GM19239 (cell line): Measurements from ENCODE around the gene SEMA3D.

Source experiments
- DNase-seq: peaks from one replicate; pipeline ENCODE4 v3.0.0; 2011; ENCODE audit warnings: low spot score; ENCODE audit not compliant: insufficient read length
- FAIRE-seq: peaks from 2 replicates; lab custom pipeline; 2011; peaks lifted over from hg19 to GRCh38; lab: Jason Lieb, UNC

SEMA3D gene

DNA sequence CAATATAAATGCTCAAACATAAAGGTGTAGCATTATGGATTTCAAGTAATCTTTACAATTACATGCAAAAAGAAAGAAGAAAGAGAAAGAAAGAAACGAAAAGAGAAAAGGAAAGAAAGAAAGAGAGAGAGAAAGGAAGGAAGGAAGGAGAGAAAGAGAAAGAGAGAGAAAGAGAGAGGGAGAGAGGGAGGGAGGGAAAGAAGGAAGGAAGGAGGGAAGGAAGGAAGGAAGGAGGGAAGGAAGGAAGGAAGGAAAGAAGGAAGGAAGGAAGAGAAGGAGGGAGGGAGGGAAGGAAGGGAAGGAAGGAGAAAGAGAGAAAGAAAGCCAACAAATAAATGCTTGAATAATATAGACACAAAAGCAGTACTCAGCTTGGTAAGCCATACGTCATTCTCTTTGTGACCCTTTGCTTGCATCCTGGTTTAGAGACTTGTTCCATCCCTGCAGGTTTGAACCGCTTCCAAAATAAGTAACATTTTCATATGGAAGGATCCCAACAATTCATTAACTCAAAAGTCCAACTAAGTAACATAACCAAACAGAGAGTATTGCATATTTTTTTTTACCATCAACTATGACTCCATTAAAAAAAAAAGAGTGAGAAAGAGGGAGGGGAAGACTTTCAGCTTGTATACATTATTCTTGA, 95.8 kb downstream of the SEMA3D start:
- FAIRE-seq, result no peak
- no peak for DNase-seq

DNA sequence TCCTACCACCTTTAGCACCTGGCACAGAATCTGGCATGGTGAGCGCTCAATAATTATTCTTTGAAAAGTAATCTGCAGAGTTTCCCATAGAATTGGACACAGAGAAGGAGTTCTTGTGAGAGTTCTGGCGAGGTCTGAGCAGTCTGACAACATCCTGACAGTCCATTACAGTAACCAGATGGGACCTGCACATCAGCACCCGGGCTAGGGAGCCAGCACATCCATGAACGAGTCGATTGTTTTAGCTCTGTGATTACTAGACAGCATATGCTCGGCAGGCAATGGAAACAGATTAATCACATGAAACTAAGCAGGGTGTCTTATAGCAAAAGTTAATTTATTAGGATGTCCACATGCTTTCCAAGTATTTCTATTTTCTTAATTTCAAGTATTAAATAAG, 96.7 kb downstream of the SEMA3D start:
- no peak for FAIRE-seq
- no peak for DNase-seq

DNA sequence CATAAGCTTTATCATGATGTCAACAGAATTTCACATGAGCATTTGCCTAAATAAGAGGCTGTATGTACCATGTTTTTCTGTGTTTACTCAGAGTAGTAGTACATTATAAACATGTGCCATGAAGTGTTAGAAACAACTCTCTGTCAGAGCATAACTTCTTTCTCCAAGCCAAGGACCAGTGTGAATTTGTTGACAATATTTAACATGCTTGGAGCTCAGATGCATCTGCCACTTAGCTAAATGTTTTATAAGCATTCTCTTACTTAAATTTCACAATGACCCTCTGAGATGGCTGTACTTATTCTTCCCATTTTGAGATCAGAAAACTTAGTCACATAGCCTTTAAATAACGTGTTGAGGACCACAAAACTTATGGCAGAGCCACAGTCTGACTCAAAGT, 105.0 kb downstream of the SEMA3D start:
- FAIRE-seq, result no peak
- no peak for DNase-seq

DNA sequence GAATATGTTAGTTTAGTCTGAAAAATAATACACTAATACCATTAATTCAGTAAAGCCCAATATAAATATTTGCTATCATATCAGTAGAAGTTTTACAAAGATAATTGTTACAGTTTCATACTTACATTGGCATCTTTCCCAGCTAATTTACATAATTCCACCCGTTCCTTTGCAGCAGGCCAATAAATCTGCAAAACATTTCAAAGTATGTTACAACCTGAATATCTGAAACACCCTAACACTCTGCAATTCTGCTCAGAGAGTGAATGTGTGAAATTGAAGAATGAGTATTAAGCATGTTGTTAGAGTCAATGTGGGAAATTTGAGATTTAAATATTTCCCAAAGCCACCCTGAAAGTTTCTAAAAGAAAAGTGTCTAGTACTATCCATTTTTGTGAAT, 105.5 kb downstream of the SEMA3D start:
- no peak for DNase-seq
- no peak for FAIRE-seq

DNA sequence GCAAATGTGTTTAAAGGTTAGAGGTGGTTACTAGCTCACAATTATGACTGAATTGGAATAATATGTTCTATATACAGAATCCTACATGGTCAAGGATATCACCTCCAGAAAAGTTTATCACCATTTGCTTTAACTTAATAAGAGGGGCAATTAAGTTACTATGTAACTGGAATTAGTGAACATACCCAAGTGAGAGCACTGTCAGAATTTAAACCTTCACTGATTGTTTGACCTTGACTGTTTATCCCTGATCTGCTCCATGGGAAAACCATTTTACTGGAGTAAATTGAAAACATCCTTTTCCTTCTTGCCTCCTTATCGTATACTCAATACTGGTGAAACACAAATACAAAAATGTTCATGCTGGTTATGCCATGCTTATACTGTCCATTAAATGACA, 107.4 kb downstream of the SEMA3D start:
- FAIRE-seq (no peak), DNase-seq (no peak)

DNA sequence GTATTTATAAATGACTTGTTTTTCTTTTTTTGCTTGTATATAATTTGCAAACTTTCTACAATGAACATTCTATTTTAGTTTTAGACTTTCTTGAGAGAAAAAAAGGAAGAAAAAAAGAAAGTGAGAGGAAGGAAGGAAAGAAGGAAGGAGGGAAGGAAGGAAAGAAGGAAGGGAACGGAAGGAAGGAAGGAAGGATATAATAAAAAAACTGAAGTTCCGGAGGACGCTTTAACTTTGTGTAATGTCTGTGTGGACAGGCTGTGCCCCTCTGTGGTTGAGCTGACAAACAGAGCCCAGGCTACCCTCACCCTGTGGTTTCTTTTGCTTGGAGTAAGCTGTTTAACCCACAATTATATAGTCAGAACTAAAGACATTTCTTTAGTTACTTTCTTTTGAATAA, 108.7 kb downstream of the SEMA3D start:
- no peak for DNase-seq
- FAIRE-seq, result no peak

DNA sequence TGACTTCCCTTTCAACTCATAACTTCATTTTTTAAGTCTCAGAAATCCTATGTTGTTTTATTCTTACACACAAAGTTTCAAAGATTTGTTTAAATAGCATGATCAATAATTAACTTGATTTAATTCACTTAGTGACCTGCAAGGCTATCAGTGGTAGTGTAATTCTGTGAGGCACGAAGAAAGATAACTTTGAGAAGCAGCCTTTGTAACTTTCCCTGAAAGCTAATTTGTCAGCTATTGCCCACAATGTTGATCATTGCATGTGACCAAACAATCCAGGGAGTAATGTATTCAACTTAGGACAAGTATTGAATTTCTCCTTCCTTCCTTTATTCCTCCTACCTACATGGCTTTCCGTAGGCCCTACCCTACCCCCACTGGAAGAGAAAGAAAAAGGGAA, 111.0 kb downstream of the SEMA3D start:
- FAIRE-seq (no peak), DNase-seq (no peak)

DNA sequence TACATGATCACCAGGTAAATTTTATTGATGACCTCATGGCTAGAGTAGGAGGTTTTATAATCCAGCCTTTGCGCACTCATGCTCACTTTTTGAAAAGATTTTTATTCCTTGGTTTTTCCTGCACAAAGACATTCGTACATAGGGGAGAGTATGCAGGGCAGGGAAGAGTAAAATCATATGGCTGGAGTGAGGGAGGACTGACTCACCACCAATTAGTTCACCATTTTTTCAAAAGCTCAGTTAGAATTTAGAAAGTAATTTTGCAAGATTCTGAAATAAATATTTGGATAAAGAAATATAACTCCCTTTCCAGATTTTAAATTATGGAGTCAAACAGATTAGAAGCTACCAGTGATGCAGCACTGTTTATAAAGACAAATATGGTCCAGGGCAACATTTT, 111.9 kb downstream of the SEMA3D start:
- FAIRE-seq, result no peak
- no peak for DNase-seq

DNA sequence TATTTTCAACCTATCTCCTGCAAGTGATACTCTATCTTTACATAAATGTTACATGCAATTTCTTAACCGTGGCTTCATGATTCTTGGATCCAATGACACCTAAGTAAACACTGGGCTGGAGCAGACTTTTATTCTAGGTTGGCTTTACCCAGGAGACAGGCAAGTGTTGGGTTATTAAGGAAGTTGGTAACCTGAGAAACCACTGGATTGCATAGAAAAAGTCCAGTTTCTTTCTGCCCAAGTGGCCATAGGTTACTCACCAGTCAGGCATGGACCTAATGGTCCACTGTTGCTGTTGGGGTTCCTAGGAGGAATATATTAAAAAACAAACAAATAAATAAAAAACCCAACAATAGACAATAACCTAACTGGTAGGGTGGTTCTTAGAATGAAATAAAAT, 112.8 kb downstream of the SEMA3D start:
- DNase-seq, result no peak
- no peak for FAIRE-seq

DNA sequence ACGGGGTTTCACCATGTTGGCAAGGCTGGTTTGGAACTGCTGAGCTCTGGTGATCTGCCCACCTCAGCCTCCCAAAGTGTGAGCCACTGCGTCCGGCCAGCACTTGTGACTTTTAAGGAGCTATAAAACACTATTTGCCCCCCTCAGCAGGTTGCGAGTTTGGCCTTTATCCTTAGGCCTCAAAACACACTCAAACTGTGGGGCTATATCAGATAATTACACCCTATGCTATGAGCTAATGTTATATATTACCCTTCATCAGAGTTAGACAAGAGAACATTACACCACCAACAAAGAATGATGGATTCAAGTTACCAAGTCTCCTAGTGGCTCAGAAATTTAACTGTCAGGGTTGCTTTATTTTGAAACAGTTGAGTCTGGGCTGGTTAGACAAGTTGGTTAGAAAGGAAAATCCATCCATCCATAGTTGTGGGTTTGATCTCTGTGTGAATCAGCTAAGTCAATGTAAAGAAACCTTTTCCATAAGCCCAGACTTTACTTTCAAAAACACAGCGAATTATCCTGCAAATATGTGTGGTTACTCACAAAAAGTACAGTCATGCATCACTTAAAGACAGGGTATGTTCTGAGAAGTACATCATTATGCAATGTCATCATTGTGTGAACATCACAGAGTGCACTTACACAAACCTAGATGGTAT, 115.8 kb downstream of the SEMA3D start:
- no peak for DNase-seq

DNA sequence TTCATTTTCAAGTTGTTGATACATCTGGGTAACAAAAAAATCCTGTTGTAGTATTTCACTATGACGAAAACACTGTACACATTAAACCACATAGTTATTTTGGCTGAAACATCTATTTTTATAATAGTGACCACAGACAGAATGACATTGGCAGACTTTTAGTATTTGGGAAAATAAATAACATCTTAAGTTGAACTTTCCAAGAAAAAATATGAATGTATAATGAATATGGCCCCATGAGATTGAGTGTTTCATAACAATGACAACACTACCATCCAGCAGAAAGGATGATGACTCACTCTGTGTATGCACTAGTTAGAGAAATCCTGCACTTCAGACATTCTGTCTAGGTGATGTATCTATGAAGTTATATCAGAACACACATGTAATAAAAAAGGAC, 118.1 kb downstream of the SEMA3D start:
- DNase-seq (no peak), FAIRE-seq (no peak)

More for the DNA sequence above, 115.8 kb downstream of the SEMA3D start:
- FAIRE-seq, result no peak

DNA sequence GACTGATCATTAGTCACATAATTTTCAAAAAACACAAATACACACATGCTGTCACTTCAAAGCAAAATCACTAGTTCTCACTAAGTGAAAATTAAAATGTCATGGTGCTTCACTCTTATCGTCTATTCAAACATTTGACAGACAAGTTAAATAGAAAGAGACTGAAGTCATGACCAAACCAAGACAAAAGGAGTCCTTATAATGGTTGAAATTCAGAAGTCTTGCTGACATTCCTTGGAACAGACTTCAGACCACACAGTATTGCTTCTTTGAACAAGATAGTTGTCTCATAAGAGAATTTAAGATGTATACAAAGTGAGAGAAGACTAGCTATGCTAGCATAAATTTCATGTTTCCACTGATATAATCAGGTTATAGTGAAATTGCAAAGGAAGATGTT, 119.5 kb downstream of the SEMA3D start:
- no peak for FAIRE-seq
- no peak for DNase-seq

DNA sequence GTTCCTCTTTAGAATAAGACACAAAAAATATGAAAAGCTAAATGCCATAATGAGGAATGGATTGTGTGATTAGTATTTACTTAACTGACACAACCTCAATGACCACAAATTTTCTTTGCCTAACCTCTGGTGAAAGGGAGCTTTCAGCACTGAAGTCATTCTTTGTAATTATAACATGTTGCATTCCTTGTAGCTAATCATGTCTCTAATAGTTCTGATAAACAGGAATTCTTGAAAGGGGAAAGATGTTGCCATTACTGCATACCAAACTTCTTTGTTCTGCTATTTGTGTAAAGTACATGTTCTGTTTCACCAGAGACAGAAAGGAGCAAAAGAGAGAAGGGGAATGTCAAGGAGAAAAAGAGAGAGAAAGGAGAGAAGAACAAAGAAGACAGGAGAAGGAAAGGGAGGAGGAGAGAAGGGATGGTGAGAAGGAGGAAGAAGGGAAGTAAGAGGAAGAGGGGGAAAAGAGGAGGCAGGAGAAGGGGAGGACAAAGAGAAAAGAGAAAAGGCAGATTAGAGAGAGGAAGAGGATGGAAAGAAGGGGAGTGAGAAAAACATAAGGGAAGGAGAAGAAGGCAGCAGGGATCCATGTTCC, 120.9 kb downstream of the SEMA3D start:
- FAIRE-seq, result no peak
- DNase-seq, result no peak

DNA sequence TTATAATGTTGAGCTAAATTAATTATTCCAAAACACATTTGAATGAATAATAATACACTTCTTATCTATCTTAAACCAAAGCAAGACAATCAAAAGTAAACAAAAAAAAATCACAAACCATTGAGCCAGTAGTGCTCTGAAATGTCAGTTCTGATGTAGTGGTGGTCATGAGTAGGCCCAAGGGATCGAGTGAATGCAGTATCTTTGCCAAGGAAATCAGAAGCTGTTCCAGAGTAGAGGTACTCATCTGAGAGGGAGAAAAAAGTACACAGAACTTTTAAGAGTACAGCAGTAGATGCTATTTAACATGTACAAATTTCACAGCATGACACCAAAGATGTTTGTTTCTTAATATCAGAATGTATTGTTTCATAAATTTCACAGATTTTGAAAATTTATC, 121.5 kb downstream of the SEMA3D start:
- FAIRE-seq, result no peak

DNA sequence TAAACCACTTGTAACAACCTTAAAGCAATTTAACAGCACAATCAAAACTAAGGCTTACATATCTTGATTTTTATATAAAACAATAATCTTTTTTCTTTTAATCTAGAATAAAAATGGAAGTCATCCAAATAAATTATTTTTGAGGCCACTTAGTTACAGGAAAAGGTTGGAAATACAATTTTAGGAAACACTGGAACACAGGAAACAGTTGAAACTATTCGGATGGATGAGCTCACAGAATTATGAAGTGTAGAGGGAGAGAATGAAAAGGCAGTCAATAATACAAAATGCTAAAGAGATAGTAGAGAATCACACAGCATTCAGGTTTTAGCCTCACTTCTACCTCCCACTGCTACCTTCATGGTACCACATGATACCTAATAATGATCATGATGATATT, 124.2 kb downstream of the SEMA3D start:
- DNase-seq (no peak), FAIRE-seq (no peak)

More for the DNA sequence above, 121.5 kb downstream of the SEMA3D start:
- no peak for DNase-seq

DNA sequence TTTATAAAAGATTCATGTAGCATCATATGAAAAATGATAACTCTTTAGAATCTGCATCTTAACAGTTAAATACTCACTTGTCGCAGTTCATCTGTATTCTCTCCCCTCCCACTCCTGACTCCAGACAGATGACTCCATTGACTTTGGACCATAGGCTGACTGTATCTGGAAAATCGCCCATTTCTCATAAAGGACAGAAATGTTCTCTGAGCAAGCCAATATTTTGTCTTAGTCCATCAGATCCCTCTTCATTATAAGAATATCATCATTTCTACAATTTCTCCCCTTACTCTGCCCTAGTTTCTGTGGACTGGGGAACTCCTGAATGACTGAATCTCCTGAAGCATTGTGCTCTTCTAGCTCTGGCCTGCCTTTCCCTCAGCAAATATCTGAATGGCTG, 125.4 kb downstream of the SEMA3D start:
- FAIRE-seq (no peak), DNase-seq (no peak)

DNA sequence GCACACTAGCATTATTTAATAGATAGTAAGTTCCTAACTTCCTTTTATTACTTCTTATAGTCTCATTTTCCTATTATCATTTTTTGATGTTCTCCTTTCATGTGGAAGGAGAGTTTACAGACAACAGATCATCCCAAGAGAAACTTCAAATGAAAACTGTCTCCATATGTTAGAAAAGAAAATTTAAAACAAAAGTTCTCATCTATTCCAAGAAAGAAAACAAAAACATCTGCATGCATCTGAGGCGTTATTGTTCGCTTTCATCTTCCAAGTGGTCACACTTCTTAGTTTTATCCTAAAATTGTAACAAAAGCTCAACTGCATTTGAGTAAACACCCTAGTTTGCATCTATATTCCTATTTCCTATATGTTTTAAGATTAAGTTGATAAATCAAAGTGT, 126.2 kb downstream of the SEMA3D start:
- FAIRE-seq, result no peak
- DNase-seq, result no peak

DNA sequence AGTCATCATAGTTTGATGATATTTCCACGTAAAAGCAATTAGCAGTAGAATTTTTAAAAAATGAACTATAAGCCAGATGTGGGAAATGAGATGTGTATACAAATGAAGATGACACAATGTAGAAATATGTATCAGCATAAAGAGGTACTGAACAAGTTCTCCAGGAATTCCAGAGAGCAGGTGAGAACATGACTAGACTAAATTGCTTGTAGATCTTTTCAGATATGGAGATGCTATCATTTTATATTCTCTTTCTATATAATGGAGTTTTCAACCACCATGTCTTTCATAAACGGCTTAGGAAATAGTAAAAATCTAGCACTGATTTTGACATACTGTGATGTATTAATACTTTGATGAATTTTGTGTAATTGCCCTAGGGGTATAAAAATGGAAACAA, 130.9 kb downstream of the SEMA3D start:
- DNase-seq, result no peak
- FAIRE-seq, result no peak

DNA sequence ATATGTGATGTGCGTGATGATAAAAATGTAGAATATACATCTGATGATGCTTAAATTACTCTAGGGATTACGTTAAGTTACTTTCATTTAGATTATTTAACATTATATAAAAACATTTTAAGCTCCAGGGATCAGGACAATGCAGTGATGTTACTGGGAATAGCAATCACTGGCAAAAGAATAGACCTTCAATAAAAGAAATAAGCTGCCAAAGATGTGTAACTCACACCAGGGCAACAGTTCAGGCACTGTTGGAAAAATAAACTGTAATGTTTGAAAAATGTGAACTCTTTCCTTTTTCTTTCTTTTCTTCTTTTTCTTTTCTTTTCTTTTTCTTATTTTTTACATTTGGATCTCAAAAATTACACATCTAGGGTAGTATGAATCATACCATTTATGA, 131.7 kb downstream of the SEMA3D start:
- DNase-seq (no peak), FAIRE-seq (no peak)

DNA sequence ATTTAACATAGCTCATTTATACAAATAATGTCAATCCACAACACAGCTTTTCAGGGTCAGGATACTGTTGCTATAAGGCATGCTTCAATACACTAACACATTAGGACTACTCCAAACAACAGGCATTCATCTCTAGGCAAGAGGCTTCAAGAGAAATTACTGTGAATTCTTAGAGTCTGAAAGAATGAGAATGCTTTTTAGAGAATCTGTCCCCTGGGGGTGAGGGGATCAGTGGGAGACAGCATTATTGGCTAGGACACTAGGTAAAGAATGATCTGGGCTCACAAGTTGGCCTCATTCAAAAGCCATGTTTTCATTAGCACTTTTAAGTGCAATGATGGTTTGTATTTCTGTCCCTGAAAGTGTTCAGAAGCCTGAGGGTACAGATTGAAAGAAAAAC, 132.6 kb downstream of the SEMA3D start:
- no peak for DNase-seq
- no peak for FAIRE-seq

DNA sequence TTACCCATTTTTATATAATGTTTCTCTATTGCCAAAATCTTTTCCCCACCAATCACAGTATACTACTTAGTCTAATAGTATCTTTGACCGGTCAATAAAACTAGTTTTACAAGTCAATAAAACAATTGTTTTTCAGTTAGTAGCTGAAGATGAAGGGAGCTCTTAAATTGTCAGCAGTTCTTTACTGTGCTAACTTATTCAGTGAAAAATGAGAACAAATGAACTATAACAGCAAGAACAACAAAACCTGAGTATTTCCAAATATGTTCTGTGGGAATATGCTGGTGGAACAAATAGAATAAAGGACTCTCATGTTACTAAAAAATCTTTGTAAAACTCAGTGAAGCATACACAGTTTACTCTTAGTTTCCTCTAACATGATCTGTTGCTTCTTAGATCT, 134.0 kb downstream of the SEMA3D start:
- FAIRE-seq, result no peak
- no peak for DNase-seq
